ENCODE measurements around the gene GYS2. TPM values are rescaled to one million over a fixed set of nuclear protein-coding genes. Genes with fewer than 3 reads are reported as not detected.

GYS2 gene
- total and polyA plus RNA-seq, 2 of the 4 experiments (the other 2 are of a cell fraction) = not detected

- dilution Hi-C loops (cut with HindIII; ENCODE audit: low sequenced_read_pairs, unreplicated experiment) = no loop called here
- no peak for ATAC-seq (ENCODE audit: low read depth)
Observed at GRCh38 chr12:21541773-21542172, 62.9 kb downstream of the GYS2 start.

More at GRCh38 chr12:21541773-21542172, 62.9 kb downstream of the GYS2 start:
- Histone ChIP-seq H3K14ac (replicated peaks; ENCODE audit: low read depth, low read length) (no peak overlapping the region), H2BK20ac (ENCODE audit: low read depth, low read length) (no peak overlapping the region), H3K4me3 (ENCODE audit: insufficient read depth, low read depth, low read length) (no peak overlapping the region), H3K56ac (ENCODE audit: extremely low read depth, insufficient read depth, low read length) (no peak overlapping the region), H3K18ac (ENCODE audit: low read depth, low read length) (no peak overlapping the region), H3K4me1 (ENCODE audit: control insufficient read depth, insufficient read depth, low read length) (no peaks in the 10 kb centered on the region), H4K8ac (ENCODE audit: low read depth in 2 of 2, low read length in 2 of 2) (no peak overlapping the region), H3K27me3 (ENCODE audit: control insufficient read depth, insufficient read depth, low read length) (peaks cover 4% of the 10 kb centered on the region), H2BK5ac (ENCODE audit: low read depth, low read length, poor library complexity, severe bottlenecking) (no peak overlapping the region), H4K5ac (ENCODE audit: low read depth, low read length) (no peak overlapping the region), H2AK9ac (replicated peaks; ENCODE audit: low read depth, low read length, poor library complexity) (no peak overlapping the region), H3K4ac (ENCODE audit: low read depth, low read length) (no peak overlapping the region), H3K9ac (ENCODE audit: low read depth, low read length) (no peak overlapping the region), H3K9me3 (ENCODE audit: control insufficient read depth, insufficient read depth, low read length) (no peaks in the 10 kb centered on the region), H3K23ac (ENCODE audit: low read depth, low read length) (no peak overlapping the region), H3K4me2 (ENCODE audit: low read depth, low read length) (no peak overlapping the region), H2AK5ac (ENCODE audit: low read depth, low read length) (no peak overlapping the region), H4K91ac (ENCODE audit: insufficient read depth, low read depth, low read length) (no peak overlapping the region), H3K9me1 (ENCODE audit: insufficient read depth, low read length) (no peaks in the 10 kb centered on the region), H2AFZ (replicated peaks; ENCODE audit: low read length, poor library complexity) (no peak overlapping the region), H3K79me1 (ENCODE audit: low read depth in 1 of 2, low read length in 2 of 2) (no peaks in the 10 kb centered on the region), H3K36me3 (ENCODE audit: control insufficient read depth, insufficient read depth, low read length) (no peaks in the 10 kb centered on the region), H2BK15ac (ENCODE audit: low read depth, low read length) (no peak overlapping the region), H2BK120ac (ENCODE audit: low read depth, low read length) (no peak overlapping the region), H4K20me1 (ENCODE audit: insufficient read depth, low read length) (no peaks in the 10 kb centered on the region), H3K27ac (ENCODE audit: insufficient read depth, low read length) (no peak overlapping the region)
- no peak for DNase-seq
- TF ChIP-seq MAZ (IDR thresholded peaks at IDR 0.05; ENCODE audit: borderline replicate concordance, low read depth, low read length) (no peak), BHLHE40 (IDR thresholded peaks at IDR 0.05; ENCODE audit: low read depth, low read length) (no peak), CEBPB (IDR thresholded peaks at IDR 0.05; ENCODE audit: low read depth, low read length) (no peak), FOS (IDR thresholded peaks at IDR 0.05; ENCODE audit: low read depth, low read length) (no peak), MXI1 (IDR thresholded peaks at IDR 0.05; ENCODE audit: borderline replicate concordance, low read depth, low read length) (no peak), NFE2L2 (IDR thresholded peaks at IDR 0.05; ENCODE audit: low read depth, low read length) (no peak), CHD1 (IDR thresholded peaks at IDR 0.05; ENCODE audit: low read depth, low read length) (no peak), RFX5 (IDR thresholded peaks at IDR 0.05; ENCODE audit: low read depth, low read length) (no peak), SMC3 (IDR thresholded peaks at IDR 0.05; ENCODE audit: low read depth, low read length) (no peak), MAFK (IDR thresholded peaks at IDR 0.05; ENCODE audit: low read depth, low read length) (no peak), RCOR1 (IDR thresholded peaks at IDR 0.05; ENCODE audit: insufficient replicate concordance, low read length) (no peak), RAD21 (IDR thresholded peaks at IDR 0.05; ENCODE audit: low read length) (no peak), POLR2A (IDR thresholded peaks at IDR 0.05; ENCODE audit: low read depth, low read length) (no peak)
- TF ChIP-seq, protein P1, sequence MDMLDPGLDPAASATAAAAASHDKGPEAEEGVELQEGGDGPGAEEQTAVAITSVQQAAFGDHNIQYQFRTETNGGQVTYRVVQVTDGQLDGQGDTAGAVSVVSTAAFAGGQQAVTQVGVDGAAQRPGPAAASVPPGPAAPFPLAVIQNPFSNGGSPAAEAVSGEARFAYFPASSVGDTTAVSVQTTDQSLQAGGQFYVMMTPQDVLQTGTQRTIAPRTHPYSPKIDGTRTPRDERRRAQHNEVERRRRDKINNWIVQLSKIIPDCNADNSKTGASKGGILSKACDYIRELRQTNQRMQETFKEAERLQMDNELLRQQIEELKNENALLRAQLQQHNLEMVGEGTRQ (IDR thresholded peaks at IDR 0.05; ENCODE audit: low read depth, low read length) = no peak
- TF ChIP-seq, protein P2, sequence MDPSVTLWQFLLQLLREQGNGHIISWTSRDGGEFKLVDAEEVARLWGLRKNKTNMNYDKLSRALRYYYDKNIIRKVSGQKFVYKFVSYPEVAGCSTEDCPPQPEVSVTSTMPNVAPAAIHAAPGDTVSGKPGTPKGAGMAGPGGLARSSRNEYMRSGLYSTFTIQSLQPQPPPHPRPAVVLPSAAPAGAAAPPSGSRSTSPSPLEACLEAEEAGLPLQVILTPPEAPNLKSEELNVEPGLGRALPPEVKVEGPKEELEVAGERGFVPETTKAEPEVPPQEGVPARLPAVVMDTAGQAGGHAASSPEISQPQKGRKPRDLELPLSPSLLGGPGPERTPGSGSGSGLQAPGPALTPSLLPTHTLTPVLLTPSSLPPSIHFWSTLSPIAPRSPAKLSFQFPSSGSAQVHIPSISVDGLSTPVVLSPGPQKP (IDR thresholded peaks at IDR 0.05; ENCODE audit: borderline replicate concordance, low read depth, low read length) = no peak
- TF ChIP-seq, protein P3, sequence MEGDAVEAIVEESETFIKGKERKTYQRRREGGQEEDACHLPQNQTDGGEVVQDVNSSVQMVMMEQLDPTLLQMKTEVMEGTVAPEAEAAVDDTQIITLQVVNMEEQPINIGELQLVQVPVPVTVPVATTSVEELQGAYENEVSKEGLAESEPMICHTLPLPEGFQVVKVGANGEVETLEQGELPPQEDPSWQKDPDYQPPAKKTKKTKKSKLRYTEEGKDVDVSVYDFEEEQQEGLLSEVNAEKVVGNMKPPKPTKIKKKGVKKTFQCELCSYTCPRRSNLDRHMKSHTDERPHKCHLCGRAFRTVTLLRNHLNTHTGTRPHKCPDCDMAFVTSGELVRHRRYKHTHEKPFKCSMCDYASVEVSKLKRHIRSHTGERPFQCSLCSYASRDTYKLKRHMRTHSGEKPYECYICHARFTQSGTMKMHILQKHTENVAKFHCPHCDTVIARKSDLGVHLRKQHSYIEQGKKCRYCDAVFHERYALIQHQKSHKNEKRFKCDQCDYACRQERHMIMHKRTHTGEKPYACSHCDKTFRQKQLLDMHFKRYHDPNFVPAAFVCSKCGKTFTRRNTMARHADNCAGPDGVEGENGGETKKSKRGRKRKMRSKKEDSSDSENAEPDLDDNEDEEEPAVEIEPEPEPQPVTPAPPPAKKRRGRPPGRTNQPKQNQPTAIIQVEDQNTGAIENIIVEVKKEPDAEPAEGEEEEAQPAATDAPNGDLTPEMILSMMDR (conservative IDR thresholded peaks at IDR 0.05; ENCODE audit: low read depth, low read length) = no peak
- 80% methylated on average over 1 of the region's 6 CpGs; no CpG with 5 or more reads in 1 of the 2 experiments for WGBS, 2 experiments (ENCODE audit: extremely low coverage in 2 of 2, insufficient read length in 1 of 2)
- CTCF ChIA-PET = interaction anchor here (0.7 to 1.0 kb wide), 2 partner anchors 48 to 80 kb away, joined by 3 to 7 read pairs; no protein-coding TSS in a partner anchor
- POLR2A ChIA-PET (ENCODE audit: unreplicated experiment) = no interaction called here
- BruUV-seq (replicated peaks) = no TSS peak
- in situ Hi-C loops (cut with MboI; ENCODE audit: low sequenced_read_pairs) (no loop called here), intact Hi-C loops (cut with micrococcal nuclease) (no loop called here)

Measured in IMR-90 (cell line).